SW480 (cell line): ENCODE data around the gene C2orf74.
"Not testable (repeated sequence)": the region's sequence is repeated elsewhere in the genome, so short reads cannot be mapped to it uniquely, and the experiment has no call there.

Source experiments
- DNase-seq: peaks from one replicate; pipeline ENCODE4 v3.0.0-alpha.2; 2016; ENCODE audit warnings: low spot score

Gene C2orf74

DNA sequence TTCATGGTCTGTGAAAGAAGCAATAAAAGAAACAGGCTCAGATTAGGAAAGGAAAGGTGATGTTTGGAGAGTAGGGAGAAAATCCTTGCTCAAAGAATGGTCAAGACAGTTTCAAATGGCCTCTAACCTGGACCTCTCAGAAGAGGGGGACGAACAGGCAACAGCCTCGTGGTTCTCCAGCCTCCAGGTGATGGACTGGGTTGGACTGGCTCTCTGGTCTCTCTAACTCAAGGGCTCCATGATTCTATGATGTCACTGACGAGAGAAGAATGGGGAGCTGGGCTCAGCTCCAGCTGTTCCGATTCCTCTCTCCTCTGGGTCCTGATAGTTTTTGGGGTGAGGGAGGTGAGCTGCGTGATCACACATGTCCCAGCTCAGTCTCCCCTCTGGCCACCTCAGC is at the start of gene C2orf74:
TSS of gene C2orf74 (plus strand) at position 301 of the 400 bp plus-strand sequence. CDS start 327 bp downstream, outside the sequence.
- DNase-seq, result no peak

DNA sequence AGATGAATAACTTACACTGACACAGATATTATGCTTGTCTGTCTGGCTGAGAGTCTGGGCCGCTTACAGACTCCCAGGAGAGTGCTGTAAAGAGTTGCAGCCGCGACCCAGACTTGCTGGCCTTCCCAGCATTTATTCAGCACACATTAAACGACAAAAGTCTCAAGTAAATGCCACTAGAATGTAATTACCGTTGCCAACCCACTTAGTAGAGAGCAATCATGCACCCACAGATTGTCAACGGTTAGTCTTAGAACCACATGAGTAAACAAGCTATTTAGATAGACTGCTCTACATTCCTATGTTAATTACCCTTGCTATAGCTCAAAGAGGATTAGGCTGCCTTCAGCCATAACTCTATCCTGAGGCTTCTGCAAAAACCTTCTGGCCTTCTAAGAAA is 47.8 kb upstream of the C2orf74 start:
- DNase-seq, result peak; percentile 82

DNA sequence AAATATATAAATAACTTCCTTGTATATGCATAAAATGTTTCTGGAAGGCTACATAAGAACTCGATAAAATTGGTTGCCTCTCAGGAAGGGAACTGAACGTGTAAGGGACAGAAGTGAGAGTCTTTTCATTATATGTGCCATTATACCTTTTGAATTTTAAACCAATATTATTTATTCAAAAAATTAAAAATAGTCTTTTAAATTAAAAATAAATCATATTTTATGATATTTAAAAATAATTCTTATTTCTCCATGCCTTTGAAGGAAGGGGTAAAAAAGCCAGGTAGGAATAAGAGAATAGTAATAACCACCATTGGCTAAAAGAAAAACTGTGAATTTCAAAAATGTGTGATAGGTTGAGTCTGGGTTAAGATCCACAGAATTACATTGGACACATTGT is 45.7 kb upstream of the C2orf74 start:
- no peak for DNase-seq

DNA sequence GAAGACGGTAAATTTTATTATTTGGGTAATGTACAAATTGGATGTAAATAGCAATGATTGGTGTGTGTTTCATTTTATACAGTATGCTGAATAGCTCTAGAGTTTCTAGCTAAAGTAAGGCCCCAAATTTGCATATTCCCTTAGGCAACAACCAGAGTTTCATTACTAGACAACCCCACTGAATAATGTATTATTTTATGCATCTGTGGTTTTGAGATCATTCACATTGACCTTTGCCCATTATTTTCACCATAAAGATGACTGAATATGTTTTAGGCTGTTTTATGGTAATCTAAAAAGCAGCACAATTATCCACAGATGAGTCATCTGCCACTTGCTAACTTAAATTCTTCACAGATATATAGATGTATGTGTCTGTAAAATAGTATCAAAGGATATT is 44.5 kb upstream of the C2orf74 start:
- peak; percentile 42 for DNase-seq

DNA sequence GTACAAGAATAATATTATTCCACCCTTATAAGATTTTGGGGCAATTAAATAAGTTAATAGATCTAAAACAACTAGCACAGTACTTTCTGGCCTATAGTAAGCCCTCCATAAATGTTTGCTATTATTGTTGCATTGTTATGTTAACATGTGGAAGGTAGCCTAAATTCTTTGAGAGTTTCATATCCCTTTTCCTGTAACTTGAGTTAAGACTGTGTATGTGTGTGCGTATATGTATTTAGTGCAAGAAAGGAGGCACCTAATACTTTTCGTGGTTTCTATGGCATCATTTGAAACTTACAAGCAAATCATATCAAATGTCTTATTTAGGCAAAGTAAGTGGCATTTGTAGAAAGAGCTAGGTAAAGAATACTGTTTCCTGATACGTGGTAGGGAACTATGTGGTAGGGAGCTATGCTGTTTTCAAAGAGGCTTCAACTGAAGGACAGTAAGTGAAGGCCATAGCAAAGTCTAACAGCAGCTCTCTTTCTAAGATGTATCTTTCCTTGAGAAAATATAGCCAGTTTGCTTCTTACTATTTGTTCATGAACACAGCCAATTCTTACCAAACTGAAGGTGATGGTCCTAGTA is 36.8 kb upstream of the C2orf74 start:
- DNase-seq, result no peak

DNA sequence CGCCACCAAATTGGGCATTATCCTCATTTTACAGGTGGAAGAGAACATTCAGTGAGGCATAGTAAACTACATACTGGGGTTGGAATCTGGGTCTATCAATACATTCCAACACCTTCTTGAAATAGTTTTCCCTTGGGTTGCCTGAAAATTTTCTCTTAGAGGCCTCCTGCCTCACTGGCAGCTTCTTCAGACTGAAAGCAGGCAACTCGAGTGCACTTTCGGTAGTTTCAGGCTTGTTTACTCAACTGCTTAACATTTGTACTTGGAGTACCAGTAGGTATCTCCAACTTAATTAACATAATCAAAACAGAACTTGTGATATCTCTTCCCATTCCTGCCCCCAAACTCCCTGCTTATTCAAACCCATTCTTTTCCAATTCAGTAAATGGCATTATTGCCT is 36.2 kb upstream of the C2orf74 start:
- DNase-seq, result no peak

DNA sequence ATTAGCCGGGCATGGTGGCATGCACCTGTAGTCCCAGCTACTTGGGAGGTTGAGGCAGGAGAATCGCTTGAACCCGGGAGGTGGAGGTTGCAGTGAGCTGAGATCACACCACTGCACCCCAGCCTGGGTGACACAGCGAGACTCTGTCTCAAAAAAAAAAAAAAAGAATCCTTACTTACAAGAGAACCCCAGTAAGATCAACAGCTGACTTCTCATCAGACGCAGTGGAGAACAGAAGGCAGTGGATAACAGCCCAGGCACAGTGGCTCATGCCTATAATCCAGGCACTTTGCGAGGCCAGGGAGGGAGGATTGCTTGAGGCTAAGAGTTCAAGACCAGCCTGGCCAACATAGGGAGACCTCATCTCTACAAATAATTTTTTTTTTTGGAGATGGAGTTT is 33.9 kb upstream of the C2orf74 start:
- not testable (repeated sequence) for DNase-seq

DNA sequence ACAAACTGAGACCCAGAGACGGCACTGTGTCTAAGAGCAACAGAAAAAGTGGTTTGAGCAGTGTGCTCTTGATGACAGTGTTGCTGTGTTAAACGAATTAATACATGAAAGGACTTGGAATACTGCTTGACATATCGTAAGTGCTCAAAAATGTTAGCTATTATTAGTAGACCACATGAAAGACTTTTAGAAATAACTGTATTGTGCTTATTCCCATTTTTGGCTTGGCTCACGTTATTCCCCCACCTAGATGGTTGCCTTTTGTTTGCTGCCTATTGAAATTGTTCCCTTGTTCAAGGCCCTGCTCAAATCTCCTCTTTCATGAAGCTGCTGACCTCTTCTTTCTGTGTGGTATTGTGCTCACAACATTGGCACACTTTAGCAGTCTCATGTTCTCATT is 27.8 kb upstream of the C2orf74 start:
- DNase-seq, result peak; percentile 84

DNA sequence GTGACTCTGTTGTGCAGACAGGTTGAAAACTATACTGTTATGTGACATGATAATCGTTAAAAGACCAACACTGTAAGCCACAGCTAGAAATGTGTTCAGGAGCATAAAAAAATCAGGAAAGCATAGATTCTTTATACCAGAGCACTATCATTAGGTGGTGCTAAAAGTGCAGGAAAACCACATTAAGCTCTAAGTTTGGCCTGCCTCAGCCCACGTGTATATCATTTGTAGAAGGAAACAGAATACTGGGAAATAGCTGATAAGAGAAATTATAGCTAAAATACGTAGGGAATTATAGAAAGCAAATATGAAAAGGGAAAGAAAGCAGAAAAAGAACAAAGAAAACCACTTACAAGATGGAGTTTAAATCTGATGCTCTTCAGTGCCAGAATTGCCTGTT is 26.5 kb upstream of the C2orf74 start:
- DNase-seq, result peak; percentile 52

DNA sequence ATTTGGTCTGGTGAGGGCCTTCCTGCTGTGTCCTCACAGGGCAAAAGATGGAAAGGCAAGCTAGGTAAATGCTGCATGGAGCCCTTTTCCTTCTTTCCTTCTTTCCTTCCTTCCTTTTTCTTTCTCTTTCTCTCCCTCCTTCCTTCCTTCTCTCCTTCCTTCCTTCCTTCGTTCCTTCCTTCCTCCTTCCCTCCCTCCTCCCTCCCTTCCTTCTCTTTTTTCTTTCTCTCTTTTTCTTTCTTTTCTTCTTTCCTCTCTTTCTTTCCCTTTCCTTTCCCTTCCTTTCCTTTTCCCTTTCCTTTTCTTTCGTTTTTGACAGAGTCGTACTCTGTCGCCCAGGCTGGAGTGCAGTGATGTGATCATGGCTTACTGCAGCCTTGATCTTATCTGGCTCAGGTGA is 23.1 kb upstream of the C2orf74 start:
- no peak for DNase-seq

DNA sequence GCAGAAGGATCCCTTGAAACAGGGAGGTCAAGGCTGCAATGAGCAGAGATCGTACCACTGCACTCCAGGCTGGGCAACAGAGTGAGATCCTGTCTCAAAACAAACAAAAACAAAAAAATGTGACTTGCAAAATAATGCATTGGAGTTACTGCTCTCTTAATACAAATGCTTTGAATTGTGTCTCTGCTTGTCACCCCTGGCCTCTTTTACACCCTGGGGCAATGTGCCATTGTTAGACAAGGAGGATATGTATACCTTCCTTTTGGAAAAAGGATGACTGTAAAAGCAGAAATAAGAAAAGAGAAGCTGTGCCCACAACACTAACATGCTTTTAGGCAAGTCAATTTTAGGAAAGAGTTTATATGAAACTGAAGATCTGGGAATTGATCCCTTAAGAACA is 20.8 kb upstream of the C2orf74 start:
- DNase-seq, result no peak

DNA sequence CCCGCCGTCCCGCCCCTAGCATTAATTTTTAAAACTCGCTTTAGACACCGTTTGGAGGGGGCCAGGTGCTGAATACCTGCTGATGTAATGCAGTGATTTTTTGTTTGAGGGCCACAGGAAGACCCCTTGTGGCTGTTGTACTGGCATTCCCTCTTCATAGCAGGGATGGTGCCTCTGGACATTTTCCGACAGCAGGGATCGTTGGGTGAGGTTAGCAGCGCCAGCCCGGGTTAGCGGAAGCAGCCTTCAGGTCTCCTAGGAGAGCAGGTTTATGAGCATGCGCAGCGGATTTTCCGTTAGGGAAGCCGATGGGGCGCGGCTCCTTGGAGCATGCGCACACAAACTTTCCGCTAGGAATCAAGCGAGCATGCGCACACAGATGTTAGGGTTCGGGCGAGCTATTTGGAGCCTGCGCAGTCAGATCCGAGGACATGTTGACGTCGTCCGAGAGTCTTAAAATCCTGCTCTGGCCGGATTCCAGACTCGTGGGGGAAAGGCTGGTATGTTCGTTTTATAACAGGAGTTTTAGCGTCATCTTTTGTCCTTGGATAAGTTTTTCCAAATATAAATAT is 17.2 kb upstream of the C2orf74 start:
- DNase-seq, result no peak

DNA sequence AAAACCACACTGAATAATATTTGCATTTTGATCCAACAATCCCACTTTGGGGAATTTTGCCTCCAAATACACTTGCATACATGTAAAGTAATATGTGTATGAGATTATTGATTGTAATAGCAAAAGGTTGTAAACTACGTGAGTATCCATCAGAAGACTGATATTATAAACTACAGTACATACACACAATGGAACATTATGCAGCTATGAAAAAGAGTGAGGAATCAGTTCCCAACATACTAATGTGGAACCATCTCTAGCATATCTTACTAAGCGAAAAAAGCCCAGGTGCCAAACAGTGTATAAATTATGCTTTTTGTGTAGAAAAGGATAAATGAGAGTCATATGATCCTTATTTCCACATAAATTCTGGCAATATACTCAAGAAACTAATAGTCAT is 16.0 kb upstream of the C2orf74 start:
- DNase-seq, result no peak

DNA sequence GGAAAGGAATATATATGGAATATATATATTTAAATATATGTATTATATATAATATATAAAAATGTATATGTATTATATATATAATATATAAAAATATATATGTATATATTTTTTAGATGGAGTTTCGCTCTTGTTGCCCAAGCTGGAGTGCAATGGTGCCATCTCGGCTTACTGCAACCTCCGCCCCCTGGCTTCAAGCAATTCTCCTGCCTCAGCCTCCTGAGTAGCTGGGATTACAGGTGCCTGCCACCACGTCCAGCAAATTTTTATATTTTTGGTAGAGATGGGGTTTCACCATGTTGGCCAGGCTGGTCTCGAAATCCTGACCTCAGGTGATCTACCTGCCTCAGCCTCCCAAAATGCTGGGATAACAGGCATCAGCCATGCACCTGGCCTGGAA is 13.9 kb upstream of the C2orf74 start:
- DNase-seq, result not testable (repeated sequence)

DNA sequence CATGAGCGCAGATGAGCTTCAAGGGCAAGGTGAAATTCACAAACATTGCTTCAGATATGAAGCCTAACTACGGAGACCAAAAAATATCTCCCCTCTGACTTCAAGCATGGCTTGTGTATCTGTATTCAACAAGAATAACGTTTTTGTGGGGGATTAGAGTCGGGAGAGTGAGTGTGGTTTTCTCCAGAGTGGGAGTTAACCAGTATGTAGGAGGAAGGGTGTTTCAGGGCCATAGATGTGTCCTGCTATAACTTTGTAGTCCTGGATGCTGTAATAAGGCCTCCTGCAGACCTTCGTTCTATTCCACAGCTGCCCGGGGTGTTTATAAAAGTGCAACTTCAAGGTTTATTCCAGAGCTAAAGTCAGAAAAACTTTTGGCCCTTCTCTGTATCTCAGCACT is 12.9 kb upstream of the C2orf74 start:
- DNase-seq, result no peak

DNA sequence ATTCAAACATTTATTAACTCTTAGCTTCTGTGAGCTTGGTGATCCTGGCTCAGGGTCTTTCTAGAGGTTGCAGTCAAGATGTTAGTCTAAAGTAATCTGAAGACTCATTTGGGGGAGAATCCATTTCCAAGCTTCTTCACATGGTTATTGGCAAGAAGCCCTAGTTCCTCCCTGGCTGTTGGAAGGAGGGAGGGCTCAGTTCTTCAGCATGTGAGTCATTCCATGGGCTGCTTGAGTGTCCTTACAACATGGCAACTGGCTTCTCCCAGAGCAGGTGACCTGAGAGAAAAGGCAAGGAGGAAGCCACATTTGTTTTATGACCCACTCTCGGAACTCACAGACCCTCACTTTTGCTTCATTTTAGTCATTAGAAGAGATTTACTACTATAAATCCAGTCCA is 10.6 kb upstream of the C2orf74 start:
- DNase-seq, result no peak

DNA sequence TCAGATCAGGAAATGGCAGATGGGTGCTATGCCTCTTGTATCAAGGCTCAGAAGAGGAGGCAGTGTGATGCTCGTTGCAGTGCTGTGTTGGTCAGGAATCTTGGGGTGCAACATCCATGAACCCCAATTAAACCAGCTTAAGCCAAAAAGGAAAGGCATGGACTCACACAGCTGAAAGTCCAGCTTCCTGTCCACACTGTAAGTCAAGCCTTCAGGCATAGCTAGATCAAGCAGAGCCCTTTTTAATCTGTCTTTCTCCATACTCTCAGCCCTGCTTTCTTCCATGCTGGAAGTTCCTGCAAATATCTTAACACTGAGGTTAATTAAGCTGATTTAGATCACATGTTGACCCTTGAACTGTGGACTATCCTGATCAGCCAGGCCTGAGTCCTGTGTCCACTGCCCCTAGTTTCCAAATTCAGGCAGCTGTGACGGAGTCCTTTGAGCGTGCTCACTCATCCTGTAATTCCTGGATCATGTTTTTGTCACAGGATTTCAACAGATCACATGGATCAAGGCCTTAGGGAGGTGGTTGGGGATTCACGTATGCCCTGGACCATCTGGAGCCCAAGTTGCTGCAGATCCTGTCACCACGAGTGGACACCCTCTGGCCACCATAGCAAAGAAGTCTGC is 4.5 kb upstream of the C2orf74 start:
- DNase-seq, result no peak

DNA sequence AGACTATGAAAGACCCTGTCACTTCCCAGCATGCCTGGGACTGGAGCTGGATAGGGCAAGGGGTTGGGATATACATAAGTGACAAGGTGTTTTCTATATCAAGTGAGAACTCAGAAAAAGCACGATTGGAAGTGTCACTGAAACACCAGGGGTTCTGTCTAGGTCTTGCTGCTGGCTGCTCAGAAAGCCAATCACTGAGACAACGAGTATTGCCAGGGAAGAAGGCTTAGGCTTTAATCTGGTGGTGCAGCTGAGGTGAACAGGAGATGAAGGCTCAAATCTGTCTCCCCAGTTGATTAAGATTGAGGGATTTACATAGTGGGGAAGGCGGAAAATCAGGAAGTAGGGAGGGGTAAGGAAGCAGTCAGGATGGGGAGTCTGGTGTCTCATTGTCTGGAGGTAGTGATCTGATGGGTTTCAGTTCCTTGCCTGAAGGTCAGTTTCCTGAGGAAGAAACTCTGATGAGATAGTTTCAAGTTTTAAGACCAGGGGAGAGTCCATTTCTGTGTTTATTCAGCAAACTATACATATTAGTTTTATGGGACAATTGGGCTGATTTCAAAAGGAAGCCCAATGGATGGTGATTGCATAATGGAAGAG is 3.5 kb upstream of the C2orf74 start:
- no peak for DNase-seq

DNA sequence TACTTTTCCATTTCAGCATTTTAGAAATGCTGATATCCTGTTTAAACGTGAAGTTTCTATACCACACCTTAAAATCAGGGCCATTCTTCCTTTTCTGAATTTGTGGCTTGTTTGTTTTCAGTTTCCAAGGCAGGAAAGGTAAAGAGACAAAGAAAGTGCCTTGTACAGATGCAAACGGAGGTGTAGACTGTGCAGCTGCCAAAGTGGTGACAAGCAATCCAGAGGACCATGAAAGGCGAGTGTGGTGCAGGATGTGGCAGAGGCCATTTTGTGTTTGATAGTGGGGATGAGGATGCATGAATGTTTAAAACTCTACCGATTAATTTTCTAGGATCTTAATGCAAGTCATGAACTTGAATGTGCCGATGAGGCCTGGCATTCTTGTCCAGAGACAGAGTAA is 733 bp downstream of the C2orf74 start:
- DNase-seq, result no peak

DNA sequence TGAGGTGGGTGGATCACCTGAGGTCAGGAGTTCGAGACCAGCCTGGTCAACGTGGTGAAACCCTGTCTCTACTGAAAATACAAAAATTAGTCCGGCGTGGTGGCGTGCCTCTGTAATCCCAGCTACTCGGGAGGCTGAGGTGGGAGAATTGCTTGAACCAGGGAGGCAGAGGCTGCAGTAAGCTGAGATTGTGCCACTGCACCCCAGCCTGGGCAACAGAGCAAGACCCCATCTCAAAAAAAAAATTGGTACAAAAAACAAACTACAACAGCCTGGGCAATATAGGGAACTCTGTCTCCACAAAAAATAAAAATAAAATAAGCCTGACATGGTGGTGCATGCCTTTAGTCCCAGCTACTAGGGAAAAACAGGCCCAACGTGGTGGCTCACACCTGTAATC is 3.1 kb downstream of the C2orf74 start:
- not testable (repeated sequence) for DNase-seq

DNA sequence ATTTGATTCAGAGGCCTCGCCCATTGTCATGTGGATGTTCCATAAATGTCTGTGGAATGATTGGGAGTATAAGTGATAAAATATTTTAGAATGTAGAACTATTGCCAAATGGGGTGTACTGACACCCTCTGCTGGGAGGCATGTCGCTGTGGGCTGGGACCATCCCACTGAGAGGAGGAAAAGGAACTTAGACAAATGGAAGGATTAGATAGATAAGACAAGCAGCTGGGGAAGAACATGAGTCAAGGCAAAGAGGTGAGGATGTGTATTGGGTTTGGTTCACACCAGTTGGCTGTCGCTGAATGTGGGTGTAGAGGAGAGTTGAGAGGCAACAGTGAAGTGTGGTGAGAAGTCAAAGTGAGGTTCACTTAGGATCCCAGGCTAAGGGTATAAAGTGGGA is 4.0 kb downstream of the C2orf74 start:
- no peak for DNase-seq

DNA sequence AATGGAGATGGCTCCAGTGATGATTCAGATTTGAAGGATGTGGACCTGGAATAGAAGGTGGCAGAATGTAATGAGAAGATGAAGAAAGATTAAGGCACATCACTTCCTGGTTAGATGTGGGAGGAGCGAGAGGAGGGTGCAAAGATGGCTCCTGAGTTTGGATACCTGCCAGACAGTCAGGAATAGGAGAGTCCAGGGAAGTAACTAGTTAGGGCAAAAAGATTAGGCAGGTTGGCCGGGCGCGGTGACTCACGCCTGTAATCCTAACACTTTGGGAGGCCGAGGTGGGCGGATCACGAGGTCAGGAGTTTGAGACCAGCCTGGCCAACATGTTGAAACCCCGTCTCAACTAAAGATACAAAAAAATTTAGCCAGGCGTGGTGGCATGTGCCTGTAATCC is 5.6 kb downstream of the C2orf74 start:
- DNase-seq, result no peak

DNA sequence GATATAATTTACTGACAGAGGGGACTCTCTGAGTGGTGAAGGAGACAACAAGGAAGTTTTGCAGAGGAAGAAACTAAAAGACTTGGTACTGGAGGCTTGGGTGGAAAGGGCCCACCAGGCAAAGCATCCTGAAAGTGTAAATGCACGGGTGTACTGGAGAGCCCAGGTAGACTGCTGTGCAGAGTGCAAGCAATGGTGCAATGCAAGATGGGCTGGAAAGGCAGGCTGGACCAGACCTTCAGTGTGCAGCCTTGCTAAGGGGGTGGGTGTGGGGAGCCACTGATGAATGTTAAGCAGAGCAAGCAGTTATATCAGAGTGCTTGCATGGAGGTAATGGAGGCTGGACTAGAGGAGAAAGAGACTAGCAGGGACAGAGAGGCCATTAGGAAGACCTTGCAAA is 10.7 kb downstream of the C2orf74 start:
- no peak for DNase-seq

DNA sequence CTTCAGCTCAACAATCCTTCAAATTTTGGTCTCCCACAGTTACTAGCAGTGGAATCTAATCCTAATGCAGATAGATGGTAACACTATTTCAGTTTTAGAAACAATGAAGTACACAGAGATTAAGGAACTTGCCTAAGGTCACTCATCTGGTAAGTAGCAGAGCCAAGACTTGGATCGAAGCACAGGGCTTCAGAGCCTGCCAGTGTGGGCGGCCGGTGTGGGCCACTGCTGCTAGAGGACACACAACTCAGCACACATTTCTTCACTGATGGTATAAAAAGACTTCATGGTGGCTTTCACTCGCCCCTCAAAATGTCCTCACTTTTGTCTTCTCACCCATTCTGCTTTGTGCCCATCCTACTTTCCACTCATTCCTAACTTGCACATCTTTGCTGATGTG is 11.1 kb downstream of the C2orf74 start:
- no peak for DNase-seq
